NCI-H2196 treated with DMSO at 0.1 percent for 48 hours (cell line): ENCODE results near the gene MGP.

Experiments
- DNase-seq: peaks from one replicate; lab custom pipeline; 2025; ENCODE audit not compliant: unreplicated experiment; lab: John Stamatoyannopoulos, UW

MGP gene

GRCh38 chr12:14885718-14886221 lies at the start of gene MGP:
Gene MGP (minus strand): TSS chr12:14885854. CDS start chr12:14885791, 63 bp downstream.
- no peak for DNase-seq

- no peak for DNase-seq
These were observed 49.4 kb upstream of the MGP start for GRCh38 chr12:14935031-14935430.

DNA sequence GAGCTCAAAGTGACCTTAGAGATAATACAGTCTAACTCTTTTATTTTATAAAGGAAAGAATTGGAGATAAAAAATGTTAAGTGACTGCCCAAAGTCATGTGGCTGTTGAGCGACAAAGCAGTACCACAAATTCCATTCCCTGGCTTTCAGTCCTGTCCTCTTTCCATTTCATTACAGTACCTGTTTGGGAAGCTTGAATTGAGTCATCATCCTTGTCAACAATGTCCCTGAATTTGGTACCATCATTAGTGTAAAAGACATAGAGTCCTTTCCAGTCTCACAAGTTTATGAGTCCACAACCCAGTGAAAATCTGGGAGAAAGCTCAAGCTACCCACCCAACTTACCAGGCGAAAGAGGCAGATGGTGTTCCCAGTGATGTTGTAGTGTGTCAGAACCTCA lies 48.9 kb upstream of the MGP start:
- no peak for DNase-seq

DNA sequence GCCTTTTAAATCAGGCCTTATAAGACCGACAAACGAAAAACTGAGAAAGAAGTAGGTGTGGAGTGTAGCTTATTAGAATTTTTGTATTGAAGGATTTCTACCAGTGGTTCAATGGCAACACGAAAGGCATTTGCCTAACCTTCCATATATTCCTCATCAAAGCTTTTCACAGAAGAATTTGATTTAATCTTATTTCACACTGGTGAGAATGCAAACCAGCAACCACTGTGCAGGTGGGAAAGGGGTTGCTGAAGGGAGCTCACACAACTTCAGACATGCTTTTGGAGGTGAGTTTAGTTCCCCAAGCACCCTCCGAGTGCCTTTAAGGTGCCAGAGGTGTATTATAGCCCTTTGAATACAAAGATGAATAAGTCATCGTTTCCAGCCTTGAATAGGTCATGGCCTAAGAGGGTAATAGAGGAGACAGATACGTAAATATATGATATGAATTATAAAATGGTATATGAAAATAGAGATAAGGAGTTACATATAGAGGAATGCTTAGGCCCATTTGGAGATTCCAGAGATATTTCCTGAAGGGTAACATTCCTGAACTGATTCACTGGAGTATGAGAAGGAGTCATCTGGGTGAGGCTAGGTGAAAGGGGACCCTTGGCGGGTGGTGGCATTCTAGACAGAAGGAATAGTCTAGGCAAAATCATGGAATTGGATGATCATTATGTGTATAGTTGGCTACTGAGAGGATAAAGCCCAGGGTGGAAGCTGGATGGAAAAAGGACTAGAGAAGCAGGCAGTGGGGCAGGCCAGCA lies 46.3 kb upstream of the MGP start:
- no peak for DNase-seq

- no peak for DNase-seq
These were observed 45.7 kb upstream of the MGP start for GRCh38 chr12:14931359-14931758.

DNA sequence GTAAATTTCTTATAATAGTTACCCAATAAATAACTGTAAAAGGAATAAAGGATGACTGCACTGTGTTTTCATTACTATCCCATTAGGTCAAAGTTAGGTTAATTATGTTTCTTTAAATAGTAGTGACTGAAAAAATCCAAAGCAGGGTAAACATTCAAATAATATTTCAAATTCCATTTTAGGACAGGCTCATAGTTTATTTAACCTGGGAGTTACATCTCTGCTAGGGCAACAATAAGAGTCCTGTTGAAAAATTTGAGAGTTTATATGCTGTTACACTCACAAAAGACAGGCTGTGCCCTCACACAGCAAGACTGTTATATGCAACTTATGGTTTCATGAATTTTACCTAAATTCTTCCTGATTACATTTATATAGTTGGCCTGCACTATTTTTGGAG lies 44.6 kb upstream of the MGP start:
- no peak for DNase-seq

- no peak for DNase-seq
These were observed 43.3 kb upstream of the MGP start for GRCh38 chr12:14928931-14929330.

DNA sequence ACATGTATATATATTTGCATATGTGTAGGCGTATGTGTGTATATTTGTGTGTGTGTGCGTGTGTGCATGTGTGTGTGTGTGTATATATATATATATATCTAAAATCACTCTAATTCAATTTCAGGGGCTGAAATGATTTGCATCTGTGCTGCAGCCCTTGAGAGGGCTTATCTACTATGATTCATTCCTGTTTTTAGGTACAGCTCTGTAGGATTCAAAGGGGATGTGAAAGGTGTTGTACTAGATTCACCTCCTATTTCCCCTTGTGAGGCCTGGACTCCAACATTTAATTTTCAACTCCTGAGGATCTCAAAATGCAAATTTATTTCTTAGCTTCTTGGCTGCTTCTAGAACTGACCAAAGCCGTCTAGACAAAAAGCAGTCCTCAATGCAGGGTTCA lies 41.6 kb upstream of the MGP start:
- no peak for DNase-seq

- DNase-seq: no peak
These were observed 38.9 kb upstream of the MGP start for GRCh38 chr12:14924541-14924940.

- DNase-seq: no peak
These were observed 38.3 kb upstream of the MGP start for GRCh38 chr12:14923944-14924343.

- DNase-seq: no peak
These were observed 35.6 kb upstream of the MGP start for GRCh38 chr12:14921218-14921617.

GRCh38 chr12:14920475-14921126 lies 34.9 kb upstream of the MGP start:
- no peak for DNase-seq

GRCh38 chr12:14919455-14919854 lies 33.8 kb upstream of the MGP start:
- DNase-seq: no peak

DNA sequence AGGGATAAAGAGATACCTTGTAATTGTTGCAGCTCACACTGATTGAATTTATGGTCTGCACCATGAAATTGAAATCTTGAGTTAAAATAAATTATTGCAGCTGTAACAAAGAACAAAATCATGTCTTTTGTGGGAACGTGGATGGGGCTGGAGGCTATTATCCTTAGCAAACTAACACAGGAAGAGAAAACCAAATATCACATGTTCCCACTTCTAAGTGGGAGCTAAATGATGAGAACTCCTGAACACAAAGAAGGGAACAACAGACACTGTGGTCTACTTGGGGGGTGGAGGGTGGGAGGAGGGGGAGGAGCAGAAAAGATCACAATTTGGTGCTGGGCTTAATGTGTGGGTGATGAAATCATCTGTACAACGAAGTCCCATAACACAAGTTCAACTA lies 30.1 kb upstream of the MGP start:
- no peak for DNase-seq

DNA sequence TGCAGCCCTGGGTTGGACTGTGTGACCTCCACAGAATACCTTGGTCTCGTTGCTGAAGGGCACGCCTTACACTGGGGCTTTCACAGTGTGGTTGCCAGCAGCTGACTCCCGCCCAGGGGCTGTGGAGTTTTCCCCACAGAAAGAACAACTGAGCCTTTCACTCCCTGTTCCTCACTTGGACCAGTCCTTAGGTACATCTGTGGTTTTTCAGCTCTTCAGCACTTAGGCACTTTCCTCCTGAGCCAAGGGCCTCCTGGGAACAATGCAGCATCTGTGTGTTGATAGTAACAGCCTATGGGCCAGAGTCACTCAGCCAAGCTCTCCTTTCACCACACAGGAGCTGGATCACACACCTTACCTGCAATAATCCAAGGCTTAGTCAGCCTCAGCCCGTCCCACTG lies 27.7 kb upstream of the MGP start:
- DNase-seq: no peak

- no peak for DNase-seq
These were observed 25.5 kb upstream of the MGP start for GRCh38 chr12:14911131-14911530.

GRCh38 chr12:14910090-14910915 lies 24.6 kb upstream of the MGP start:
- no peak for DNase-seq

GRCh38 chr12:14907953-14908352 lies 22.3 kb upstream of the MGP start:
- DNase-seq: no peak

- DNase-seq: no peak
These were observed 20.5 kb upstream of the MGP start for GRCh38 chr12:14906114-14906513.

DNA sequence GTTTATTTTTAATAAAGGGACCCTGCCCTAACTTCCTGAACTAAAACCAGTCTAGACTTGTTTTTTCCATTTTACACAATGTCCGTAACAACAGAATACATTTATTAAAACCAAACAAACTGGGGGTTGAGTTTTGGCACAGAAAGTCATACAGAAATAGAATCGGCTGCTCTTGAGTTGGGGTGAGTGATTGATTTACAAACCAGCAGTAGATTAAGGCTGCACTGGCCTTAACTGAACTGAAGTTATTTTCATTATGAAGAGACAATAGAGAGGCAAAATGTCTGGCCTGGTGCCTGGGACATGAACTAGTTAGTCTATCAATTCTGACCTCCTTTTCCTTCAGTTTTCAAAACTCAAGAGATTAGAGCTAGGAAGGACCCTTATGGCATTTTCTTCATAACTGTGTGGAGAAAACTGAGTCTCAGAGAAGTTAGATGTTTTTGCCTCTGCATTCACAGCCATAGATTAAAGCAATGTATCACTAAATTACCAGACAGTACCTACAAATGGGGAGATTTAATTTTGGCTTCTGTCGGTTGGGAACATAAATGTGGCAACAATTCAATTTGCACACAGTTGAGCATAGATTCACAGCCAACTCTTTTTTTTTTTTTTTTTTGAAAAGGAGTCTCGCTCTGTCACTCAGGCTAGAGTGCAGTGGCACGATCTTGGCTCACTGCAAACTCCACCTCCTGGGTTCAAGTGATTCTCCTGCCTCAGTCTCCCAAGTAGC lies 19.8 kb upstream of the MGP start:
- DNase-seq: no peak

- no peak for DNase-seq
These were observed 19.2 kb upstream of the MGP start for GRCh38 chr12:14904854-14905253.
